RWPE2 (cell line): Measurements from ENCODE around the gene PREPL.

ENCODE experiments used
- ATAC-seq: fragments of 200-7000 bp; cut with Tn5 transposase; 3 replicates; pipeline ENCODE4 v1.9.1; 2021; ENCODE audit warnings: low read depth
- DNase-seq: peaks from one replicate; pipeline ENCODE4 v3.0.0-alpha.2; 2020; ENCODE audit warnings: low spot score
- H3K27ac ChIP-seq: fragments of 450-650 bp; 2 replicates; pipeline ENCODE4 v1.5.1; 2017; ENCODE audit warnings: mild to moderate bottlenecking; ENCODE audit not compliant: poor library complexity, severe bottlenecking
- H3K27me3 ChIP-seq: fragments of 250-450 bp; sonication (Bioruptor Pico); 2 replicates; pipeline ENCODE4 v1.5.1; 2021; ENCODE audit warnings: mild to moderate bottlenecking, moderate library complexity; ENCODE audit not compliant: insufficient read depth, poor library complexity, severe bottlenecking
- H3K36me3 ChIP-seq: fragments of 250-450 bp; sonication (Bioruptor Pico); 2 replicates; pipeline ENCODE4 v1.5.1; 2020; ENCODE audit warnings: low read depth, mild to moderate bottlenecking, moderate library complexity
- H3K4me1 ChIP-seq: fragments of 250-450 bp; sonication (Bioruptor Pico); 2 replicates; pipeline ENCODE4 v1.5.1; 2021; ENCODE audit warnings: mild to moderate bottlenecking, moderate library complexity; ENCODE audit not compliant: insufficient read depth, poor library complexity, severe bottlenecking
- H3K4me3 ChIP-seq: fragments of 250-450 bp; sonication (Bioruptor Pico); 2 replicates; pipeline ENCODE4 v1.5.1; 2021; ENCODE audit warnings: mild to moderate bottlenecking, moderate library complexity; ENCODE audit not compliant: severe bottlenecking
- H3K9me3 ChIP-seq: fragments of 250-450 bp; sonication (Bioruptor Pico); 2 replicates; pipeline ENCODE4 v1.5.1; 2021; ENCODE audit warnings: mild to moderate bottlenecking, moderate library complexity; ENCODE audit not compliant: severe bottlenecking
- TF ChIP-seq, protein P1 (sequence below): fragments of 450-650 bp; IDR thresholded peaks from one replicate; pipeline ENCODE4 v1.5.1; 2017; ENCODE audit warnings: mild to moderate bottlenecking, moderate library complexity; ENCODE audit not compliant: poor library complexity, severe bottlenecking

The PREPL gene

DNA sequence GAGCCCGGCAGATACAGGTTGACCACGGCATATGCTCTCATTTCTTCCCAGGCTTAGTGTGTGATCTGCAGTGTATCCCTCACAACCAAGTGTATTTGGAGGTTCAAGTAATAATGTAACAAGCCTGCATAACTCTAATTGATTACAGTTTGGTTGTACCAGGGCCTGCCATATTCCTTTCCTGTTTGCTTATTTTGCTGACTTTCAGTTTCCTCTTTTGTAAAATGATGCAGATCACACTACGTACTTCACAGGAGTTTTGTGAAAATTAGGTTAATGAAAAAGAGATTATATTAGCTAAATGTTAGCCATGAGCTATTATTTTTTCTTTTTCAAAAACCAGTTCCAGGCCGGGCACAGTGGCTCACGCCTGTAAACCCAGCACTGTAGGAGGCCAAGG, 60.2 kb downstream of the PREPL start:
- TF ChIP-seq, protein P1, sequence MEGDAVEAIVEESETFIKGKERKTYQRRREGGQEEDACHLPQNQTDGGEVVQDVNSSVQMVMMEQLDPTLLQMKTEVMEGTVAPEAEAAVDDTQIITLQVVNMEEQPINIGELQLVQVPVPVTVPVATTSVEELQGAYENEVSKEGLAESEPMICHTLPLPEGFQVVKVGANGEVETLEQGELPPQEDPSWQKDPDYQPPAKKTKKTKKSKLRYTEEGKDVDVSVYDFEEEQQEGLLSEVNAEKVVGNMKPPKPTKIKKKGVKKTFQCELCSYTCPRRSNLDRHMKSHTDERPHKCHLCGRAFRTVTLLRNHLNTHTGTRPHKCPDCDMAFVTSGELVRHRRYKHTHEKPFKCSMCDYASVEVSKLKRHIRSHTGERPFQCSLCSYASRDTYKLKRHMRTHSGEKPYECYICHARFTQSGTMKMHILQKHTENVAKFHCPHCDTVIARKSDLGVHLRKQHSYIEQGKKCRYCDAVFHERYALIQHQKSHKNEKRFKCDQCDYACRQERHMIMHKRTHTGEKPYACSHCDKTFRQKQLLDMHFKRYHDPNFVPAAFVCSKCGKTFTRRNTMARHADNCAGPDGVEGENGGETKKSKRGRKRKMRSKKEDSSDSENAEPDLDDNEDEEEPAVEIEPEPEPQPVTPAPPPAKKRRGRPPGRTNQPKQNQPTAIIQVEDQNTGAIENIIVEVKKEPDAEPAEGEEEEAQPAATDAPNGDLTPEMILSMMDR, result no peak
- Histone ChIP-seq H3K36me3 (no peaks in the 10 kb centered on the region), H3K9me3 (no peaks in the 10 kb centered on the region), H3K27ac (no peak overlapping the region), H3K27me3 (no peaks in the 10 kb centered on the region), H3K4me3 (no peak overlapping the region), H3K4me1 (no peaks in the 10 kb centered on the region)
- no peak for ATAC-seq
- DNase-seq, result no peak

DNA sequence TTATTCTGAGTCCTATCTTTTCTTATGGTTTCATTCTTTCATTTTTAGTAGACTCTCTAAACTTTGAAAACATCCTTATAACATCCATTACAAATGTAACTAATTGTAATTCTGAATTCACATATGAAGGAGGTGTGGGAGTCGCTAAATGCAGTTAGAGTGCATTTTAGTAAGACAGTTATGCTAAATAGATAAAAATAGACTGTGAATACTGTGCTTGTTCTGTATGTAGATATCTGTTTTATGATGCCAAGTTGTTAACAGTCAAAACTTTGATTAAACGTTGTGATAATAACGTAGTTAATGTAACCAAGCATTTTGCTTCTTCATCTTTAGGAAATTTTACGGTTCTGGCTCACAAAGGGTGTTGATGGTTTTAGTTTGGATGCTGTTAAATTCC, 61.7 kb downstream of the PREPL start:
- DNase-seq (no peak), ATAC-seq (no peak)
- no peaks in the 10 kb centered on the region for H3K9me3 ChIP-seq
- H3K27me3 ChIP-seq, result no peaks in the 10 kb centered on the region
- H3K4me1 ChIP-seq, result no peaks in the 10 kb centered on the region
- H3K27ac ChIP-seq, result no peak overlapping the region
- TF ChIP-seq, protein P1, result no peak
- H3K36me3 ChIP-seq, result no peaks in the 10 kb centered on the region
- no peak overlapping the region for H3K4me3 ChIP-seq

DNA sequence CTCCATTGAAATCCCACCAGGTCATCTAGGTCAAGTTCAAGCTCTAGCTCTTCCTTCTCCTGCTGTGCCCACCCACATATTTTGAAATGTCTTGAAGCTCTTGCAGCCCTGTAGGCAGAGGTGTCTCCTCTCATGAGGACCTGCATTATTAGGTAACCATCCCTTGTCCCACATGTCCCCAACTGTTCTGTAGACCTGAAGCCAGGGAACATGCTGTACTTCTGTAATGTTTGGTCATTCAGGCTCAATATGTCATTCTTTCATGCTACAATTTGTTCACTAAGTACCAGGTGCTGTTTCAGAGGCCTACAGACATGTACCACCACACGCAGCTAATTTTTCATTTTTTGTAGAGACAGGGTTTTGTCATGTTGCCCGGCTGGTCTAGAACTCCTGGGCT, 63.9 kb downstream of the PREPL start:
- Histone ChIP-seq H3K4me1 (peaks cover under 1% of the 10 kb centered on the region), H3K27me3 (no peaks in the 10 kb centered on the region), H3K9me3 (no peaks in the 10 kb centered on the region), H3K4me3 (no peak overlapping the region), H3K36me3 (no peaks in the 10 kb centered on the region), H3K27ac (no peak overlapping the region)
- ATAC-seq (no peak), DNase-seq (no peak)
- TF ChIP-seq, protein P1, result no peak

DNA sequence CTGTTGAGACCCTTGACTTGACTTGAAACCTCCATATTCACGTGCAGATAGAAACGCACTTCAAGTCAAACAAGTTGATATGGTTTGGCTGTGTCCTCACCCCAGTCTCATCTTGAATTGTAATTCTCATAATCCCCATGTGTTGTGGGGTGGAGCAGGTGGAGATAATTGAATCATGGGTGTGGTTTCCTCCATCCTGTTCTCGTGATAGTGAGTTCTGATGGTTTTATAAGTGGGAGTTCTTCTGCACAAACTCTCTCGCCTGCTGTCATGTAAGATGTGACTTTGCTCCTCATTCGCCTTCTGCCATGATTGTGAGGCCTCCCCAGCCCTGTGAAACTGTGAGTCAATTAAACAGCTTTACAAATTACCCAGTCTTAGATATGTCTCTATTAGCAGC, 64.6 kb downstream of the PREPL start:
- no peak for DNase-seq
- TF ChIP-seq, protein P1, result no peak
- H3K4me1 ChIP-seq, result peaks cover 8% of the 10 kb centered on the region

DNA sequence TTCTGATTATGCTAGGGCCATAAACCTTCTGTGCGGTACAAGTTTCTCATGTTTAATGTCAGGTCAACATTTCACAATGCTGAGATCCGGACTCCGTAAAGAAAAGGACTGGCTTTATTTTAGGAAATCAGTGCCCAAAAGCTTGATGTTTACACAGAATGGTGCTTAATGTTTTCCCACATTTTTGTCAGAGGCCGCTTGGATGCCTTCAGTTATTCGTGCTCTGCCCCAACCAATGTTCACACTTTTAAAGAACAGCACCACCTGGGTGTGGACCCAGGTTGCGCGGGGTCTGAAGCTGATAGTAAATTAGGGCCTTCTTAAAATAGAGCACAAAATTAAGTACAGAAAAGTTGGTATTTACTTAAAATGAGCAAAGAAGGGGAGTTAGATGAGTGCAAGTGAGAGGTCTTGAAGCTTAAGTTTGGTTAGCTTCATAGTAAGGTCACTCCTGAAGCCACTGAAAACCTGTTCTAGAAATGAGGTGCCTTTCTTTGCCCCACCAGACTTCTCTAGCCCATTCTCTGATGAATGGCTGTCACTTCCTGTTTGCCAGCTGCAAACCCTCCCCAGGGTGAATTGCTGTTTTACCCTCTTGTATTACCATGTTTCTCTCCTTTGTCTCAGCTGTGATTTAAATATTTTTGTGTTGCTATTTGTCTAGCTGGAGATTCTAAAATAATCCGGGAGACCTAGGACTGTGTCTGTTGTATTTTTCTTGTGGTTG, 65.5 kb downstream of the PREPL start:
- H3K27me3 ChIP-seq, result no peaks in the 10 kb centered on the region
- H3K27ac ChIP-seq, result no peak overlapping the region
- TF ChIP-seq, protein P1, result no peak
- no peaks in the 10 kb centered on the region for H3K9me3 ChIP-seq
- peaks cover 14% of the 10 kb centered on the region for H3K4me1 ChIP-seq
- H3K36me3 ChIP-seq, result no peaks in the 10 kb centered on the region
- ATAC-seq (no peak), DNase-seq (no peak)
- H3K4me3 ChIP-seq, result no peak overlapping the region

More for the DNA sequence above, 64.6 kb downstream of the PREPL start:
- Histone ChIP-seq H3K9me3 (no peaks in the 10 kb centered on the region), H3K36me3 (no peaks in the 10 kb centered on the region), H3K27ac (no peak overlapping the region), H3K4me3 (no peak overlapping the region), H3K27me3 (no peaks in the 10 kb centered on the region)
- ATAC-seq, result no peak
